ENCODE measurements around the gene IQGAP2.
"Not testable (repeated sequence)": the region's sequence is repeated elsewhere in the genome, so short reads cannot be mapped to it uniquely, and the experiment has no call there.

The IQGAP2 gene

DNA sequence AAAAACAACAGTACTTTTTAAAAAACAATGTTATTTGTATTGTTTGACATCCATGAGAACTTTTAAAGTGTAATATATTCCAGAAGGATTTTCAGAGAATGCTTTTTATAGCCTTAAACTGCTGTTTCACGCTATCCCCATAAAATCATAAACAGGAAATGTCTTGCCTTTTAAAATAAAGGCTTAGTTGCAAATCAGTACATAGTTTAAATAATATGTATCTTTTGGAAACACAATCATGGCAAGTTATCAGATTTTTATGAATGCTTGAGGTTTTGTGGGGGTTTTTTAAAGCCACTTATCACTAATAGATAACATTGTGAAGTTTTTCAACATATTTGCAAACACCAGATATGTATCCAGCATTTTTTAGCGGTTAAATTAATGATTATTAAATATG lies 257.3 kb downstream of the IQGAP2 start:
- no peak for DNase-seq (ENCODE audit: low spot score)

DNA sequence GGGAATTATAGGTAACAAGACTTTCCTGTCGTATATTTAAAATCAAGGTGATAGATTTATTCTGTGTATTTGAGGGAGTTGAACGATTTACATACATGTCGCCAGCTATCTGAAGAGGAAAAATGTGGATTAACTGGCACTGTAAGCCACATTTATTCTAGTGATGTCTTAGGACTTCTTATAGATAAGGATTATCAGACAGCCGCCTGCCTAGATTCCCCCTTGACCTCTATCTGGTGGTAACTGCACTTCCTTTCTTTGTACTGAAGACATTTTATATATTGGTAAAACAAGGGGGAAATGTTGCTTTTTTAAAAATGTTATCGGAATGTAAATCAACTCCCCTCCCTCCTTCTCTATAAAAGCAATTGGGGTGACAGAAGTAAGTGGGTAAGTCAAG lies 259.4 kb downstream of the IQGAP2 start:
- DNase-seq (ENCODE audit: low spot score), result no peak

DNA sequence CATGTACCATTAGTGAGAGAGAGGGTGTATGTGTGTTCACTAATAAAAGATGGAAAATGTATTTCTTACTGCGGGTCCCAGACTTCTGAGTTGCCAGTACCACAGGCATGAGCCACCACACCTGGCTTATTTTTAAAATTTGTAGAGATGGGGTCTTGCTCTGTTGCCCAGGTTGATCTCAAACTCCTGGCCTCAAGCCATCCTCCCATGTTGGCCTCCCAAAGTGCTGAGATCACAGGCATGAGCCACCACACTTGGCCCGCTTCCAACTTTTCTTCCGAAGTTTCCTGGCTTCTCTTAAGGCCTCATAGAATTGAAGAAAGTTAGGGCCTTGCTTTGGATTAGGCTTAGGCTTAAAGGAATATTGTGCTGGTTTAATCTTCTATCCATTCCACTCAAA lies 260.5 kb downstream of the IQGAP2 start:
- DNase-seq (ENCODE audit: low spot score), result no peak

DNA sequence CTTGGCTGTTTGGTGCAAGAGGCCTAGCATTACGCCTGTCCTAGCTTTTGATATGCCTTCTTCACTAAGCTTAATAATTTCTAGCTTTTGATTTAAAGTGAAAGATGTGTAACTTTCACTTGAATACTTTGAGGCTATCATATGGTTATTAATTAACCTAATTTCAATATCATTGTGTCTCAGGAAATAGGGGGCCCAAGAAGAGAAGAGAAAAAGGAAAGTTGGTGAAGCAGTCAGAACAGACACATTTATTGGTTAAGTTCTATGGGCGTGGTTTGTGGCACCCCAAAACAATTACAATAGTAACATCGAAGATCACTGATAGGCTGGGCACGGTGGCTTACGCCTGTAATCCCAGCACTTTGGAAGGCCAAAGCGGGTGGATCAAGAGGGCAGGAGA lies 261.0 kb downstream of the IQGAP2 start:
- no peak for DNase-seq (ENCODE audit: low spot score)

DNA sequence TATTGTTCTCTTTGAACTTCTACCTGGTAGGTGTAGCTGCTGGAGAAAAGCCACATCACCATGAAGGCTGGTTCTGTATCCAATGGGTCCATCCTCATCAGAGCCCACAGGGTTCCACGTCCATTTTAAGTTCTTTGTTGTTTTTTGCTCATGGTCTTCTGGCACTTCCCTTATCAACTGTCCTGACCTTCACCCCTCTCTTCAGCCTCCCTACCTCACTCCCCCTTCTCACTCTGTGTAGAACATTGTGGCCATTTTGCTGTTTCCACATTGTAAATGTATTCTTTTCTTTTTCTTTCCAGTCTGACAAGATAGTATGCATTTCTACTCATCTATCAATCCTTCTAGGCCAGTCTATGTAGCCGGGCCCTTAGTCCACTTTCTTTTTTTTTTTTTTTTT lies 264.4 kb downstream of the IQGAP2 start:
- DNase-seq (ENCODE audit: low spot score), result no peak

DNA sequence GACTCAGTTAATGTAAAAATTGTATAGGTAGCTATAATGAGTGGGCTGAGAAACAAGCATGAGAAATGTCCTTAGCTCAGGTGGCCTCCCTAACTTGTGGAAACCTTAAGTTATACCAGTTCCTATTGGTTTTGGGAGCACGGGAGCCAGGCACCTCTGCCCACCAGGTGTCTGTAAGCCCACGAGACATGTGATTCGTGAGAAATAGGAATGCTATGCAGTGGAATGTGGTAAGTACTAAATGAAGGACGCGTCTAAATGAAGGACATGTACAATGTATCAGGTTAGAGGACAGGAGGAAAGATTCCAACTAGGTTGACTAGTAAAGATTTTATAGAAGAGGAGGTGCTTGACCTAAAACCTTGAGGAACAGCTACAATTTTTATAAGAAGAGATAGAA lies 266.2 kb downstream of the IQGAP2 start:
- no peak for DNase-seq (ENCODE audit: low spot score)

DNA sequence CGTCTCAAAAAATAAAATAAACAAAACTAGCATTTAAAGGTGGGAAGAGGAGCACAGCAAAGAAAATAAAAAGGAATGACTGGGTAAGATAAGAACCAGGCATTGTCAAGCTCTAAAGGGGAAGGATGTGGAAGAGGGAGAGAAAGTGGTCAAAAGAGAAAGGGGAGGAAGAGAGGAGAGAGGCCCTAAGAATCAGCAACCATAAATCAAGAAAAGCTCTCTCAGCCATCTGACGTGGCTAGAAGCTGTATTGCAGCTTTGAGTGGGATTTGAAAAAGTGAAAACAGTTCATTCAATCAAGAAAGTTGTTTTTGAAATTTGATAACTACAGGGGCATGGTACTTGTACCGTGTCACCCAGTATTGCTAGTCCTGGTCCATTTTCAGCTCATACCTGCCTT lies 267.4 kb downstream of the IQGAP2 start:
- DNase-seq (ENCODE audit: low spot score), result no peak

DNA sequence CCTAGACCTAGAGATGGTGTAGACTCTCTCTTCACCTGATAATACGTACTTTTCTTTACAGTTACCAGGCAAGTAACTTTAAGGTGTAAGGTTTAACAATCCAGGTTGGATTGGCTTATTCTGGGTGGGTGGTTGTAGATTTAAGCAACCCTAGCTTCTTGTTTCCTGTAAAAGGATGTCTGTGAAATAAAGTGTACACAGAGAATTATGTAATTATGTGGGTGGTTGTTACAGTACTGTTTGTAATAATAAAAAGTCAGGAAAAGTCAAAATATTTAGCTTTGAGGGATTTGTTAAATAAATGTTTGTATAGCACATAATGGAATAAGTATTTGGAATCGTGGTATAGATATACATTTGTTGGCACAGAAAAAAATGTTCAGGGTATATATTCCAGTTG lies 269.2 kb downstream of the IQGAP2 start:
- DNase-seq (ENCODE audit: low spot score), result no peak

DNA sequence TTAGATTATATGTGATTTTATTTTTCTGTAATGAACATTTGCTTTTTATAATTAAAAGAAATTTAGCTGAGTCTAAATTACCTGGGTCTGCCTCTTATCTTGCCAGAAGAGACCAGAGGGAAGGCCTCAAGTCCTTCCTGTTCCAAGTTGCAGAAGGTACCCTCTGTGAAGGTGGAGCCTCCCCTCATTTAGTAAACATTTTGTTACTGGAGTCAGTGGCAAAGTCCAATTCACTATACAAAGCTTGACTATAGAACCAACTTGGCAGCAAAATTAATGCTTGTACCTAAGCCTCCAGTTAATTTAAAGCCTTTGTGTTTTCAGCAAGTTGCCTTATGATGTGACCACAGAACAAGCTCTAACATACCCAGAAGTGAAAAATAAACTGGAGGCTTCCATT lies 270.0 kb downstream of the IQGAP2 start:
- no peak for DNase-seq (ENCODE audit: low spot score)

DNA sequence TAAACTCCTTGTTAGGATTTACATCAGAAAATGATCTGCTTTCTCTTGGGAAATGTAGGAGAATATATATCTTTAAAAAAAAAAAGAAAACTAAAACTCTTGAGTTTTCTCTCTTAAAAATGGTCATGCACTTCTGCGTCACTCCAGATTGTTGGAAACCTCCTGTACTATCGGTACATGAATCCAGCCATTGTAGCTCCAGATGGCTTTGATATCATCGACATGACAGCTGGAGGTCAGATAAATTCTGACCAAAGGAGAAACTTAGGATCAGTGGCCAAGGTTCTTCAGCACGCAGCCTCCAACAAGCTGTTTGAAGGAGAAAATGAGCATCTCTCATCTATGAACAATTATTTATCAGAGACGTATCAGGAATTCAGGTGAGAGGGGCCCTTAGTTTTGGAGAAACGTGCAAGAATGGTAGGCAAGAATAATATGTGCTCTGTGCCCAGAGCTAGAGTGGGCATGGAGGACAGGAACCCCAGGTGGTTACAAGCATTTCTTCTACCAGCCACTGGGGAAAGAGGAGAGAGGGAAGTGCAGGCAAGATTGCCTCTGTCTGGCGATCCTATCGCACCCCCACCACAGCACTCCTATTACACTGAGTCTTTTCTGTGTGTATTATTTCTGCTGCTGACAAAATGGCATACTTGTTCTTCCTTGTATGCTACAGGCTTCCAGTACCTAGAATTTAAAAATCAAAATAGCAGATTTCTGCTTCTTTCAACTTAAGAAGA lies 271.4 kb downstream of the IQGAP2 start:
- no peak for DNase-seq (ENCODE audit: low spot score)

DNA sequence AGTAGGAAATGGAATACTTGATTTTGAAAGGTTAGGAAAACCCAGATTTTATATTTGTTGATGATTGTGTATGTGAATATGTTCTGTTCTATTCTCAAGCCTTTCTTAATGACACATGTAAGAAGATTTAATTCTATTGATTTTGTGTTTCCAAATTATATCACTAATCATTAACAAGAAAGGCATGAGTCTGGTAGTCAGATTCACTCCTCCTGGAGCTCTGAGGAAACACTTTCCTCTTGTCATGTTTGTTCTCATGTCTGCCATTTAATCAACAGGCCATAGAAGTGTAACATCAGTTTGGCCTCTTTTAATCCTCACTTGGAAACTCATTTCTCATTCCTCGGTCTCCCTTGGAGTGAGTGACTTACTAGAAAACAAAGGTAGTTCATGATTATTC lies 272.3 kb downstream of the IQGAP2 start:
- no peak for DNase-seq (ENCODE audit: low spot score)

DNA sequence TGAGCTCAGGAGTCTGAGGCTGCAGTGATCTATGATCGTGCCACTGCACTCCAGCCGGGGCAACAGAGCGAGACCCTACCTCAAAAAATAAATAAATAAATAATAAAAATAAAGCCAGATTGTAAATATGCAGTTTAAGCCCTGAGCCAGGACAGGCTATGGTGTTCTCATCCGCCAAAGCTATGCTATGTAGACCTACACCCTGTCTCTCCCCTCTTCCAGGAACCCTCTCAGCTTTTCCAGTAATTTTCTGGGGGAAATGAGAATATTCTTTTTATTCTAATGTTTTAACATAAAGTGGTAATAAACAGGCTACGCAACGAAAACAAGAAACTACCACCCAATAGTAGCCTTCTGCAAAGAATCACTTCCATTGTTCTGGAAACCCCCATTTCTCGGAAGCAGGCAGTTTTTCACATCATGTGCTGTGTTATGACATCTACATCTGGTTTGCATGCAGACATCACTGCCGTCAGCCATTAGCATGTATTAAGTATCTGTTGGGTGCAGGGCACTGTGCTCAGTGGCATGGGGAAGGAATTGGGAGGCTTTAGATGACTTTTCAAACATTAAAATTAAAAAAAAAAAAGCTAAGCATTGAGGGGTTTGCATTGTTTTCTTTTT lies 274.9 kb downstream of the IQGAP2 start:
- no peak for DNase-seq (ENCODE audit: low spot score)

DNA sequence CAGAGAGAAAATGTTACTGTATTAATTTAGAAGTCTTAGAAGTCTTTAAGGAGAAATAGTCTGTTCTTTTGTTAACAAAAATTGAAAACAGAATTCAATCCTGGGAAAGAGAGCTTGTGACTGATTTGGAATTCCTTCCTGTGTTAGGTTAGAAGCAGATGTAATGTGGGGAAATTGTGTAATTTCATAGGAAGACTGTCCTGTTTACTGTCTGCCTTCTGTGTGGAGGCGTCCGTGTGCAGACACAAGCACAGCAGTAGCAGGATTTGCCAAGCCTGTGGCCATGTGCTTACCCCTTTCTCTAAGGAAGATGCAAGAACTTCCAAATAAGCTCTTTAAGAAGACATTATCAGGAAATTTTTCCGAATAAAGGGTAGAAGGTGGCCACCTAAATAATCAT lies 276.1 kb downstream of the IQGAP2 start:
- no peak for DNase-seq (ENCODE audit: low spot score)

DNA sequence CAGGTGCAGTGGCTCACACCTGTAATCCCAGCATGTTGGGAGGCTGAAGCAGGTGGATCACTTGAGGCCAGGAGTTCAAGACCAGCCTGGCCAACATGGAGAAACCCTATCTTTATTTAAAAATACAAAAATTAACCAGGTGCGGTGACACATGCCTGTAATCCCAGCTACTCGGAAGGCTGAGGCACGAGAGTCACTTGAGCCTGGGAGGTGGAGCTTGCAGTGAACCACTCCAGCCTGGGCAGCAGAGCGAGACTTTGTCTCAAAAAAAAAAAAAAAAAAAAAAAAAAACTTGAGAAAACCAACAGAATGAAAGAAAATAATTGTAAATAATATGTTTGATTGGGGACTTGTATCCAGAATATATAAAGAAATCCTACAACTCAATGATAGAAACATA lies 277.7 kb downstream of the IQGAP2 start:
- not testable (repeated sequence) for DNase-seq (ENCODE audit: low spot score)

DNA sequence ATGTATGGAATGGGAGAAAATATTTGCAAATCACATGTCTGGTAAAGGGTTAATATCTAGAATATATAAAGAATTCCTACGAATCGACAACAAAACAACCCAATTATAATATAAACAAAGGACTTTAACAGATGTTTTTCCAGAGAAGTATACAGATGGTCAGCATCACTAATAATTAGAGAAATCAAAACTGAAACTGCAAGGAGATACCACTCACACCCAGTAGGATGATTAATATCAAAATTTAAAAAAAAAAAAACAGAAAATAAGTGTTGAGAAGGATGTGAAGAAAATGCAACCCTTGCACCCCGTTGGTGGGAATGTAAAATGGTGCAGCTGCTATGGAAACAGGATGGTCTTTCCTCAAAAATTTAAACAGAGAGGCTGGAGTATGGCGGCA lies 278.2 kb downstream of the IQGAP2 start:
- DNase-seq (ENCODE audit: low spot score), result no peak

DNA sequence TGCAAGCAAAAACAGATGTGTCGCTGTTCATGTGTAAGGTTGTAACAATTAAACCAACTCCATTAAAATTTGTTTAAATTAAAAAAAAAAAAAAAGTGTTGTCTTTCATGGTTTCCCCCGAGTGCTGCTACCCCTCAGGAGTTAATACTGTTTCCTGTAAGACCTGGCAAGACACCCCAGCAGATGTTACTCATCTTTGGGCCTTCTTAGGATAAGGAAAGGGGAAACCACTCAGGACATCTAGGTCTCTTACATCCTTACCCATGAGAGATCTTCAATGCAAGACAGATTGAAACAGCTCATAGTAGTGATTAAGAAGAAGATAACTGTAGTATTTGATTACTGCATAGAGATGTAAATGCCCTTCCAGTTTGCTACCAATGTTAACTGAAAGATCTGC lies 279.3 kb downstream of the IQGAP2 start:
- DNase-seq (ENCODE audit: low spot score), result no peak

DNA sequence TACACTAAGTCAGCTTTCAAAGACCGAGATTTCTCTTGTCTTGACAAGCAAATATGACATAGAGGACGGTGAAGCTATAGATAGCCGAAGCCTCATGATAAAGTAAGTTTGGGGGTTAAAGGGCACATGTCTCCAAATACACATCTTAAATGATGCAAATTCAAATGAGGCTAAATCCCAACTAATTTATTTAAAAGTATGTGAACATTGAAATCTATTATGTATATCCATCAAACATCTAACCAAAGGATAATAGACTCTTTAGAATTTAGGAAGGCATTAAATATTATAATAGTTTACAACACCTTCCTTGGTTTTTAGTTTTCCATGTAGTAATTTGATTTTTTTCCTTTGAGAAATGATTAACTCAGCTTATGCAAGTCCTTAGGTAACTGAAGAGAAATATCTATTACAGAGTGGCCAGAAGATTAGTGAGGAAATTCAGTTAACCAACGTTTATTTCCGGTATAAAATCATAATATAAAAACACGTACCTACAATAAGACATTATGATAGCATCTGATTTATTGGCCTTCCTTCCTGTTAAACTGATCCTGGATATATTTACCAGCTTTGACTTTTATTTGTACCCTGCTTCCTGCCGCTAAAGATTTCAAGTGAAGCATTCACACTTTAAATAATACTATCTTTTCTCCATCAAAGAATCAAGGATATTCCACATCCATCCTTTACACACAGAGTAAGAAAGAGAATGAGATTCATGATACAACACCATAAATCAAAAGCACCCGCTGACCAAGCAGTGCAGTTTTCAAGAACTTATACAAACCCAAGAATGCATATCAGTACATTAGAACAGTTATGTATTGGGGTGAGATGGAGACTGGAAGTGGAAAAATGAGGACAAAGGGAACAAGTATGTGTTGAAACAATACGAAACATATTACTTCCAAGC lies 281.0 kb downstream of the IQGAP2 start:
- DNase-seq (ENCODE audit: low spot score), result no peak

DNA sequence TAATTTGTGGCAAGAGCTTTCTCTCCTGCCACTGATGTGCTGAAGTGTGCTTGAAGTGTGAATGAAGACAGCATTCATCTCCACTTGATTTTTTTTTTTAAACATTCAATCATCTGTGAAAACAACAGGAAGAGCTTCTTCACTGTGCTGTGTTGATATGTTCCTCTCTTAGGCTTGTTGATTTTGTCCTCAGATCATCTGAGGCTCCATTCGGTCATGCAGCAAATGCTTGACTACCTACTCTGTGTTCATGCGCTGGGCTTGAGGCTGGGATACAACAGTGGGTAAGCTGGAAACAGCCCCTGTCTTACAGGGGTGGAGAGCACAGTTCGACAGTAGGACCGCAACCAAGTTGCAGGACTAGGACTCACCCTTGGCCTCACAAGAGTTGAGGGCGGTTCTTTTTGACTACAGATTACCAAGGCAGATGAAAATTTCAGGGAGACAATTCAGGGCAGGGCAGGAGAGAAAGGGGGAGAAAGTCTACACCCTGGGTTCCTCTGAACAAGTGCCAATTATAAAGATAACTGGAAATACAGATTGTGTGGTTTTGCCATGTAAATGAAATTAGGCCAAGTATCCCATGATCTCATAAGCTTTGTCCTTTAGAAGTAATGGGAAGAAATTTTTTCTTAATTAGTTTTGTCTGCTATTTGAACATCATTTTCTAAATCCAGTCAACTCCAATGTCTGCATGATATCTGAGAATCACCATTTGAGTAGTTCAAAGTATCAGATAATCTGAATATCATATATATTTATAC lies 281.9 kb downstream of the IQGAP2 start:
- DNase-seq (ENCODE audit: low spot score), result no peak

DNA sequence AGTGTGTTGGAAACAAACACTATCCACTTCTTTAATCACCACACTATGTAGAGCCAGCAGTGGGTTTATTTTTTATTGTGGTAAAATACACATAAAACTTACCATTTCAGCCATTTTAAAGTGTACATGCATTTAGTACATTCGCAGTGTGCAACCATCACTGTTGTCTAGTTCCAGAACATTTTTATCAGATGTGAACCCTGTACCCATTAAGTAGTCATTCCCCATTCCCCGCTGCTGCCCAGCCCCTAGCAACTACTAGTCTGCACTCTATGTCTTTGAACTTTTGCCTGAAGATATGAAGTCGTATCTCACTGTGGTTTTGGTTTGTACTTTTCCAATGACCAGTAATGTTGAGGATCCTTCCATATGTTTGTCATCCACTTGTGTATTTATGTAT lies 282.6 kb downstream of the IQGAP2 start:
- DNase-seq (ENCODE audit: low spot score), result no peak

DNA sequence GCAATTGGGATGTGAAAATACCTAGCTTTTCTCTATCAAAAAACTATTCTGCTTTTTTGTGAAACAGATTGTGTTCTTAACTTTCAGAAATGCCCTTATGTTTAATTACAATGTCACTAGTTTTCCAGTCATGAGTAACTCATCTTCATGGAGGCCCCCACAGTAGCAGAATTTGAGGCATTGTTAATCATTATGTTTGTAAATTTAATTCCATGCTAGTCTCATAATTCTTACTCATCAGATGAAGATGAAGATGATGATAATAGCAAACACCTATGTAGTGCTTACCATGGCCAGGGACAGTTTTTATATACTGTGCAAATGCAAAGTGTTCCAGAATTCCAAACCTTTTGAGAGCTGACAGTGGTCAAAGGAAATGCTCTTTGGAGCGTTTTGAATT lies 285.1 kb downstream of the IQGAP2 start:
- DNase-seq (ENCODE audit: low spot score), result no peak

DNA sequence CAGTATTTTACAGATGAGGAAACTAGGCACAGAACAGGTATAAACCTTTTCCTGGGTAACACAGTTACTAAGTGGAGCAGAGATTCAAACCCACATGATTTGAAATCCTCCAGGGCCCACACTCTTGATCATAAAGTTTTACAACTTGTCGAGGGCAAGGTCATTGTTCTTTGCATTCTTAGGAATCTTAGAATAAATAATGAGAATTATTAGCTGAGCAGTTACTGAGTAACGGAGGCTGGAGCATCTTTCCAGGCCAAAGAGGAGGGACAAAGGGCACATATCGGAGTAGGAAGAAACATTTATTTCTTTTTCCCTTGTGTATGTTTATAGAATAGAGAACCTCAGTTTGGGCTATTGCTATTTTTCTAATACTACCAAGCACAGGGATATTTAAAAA lies 285.8 kb downstream of the IQGAP2 start:
- no peak for DNase-seq (ENCODE audit: low spot score)

DNA sequence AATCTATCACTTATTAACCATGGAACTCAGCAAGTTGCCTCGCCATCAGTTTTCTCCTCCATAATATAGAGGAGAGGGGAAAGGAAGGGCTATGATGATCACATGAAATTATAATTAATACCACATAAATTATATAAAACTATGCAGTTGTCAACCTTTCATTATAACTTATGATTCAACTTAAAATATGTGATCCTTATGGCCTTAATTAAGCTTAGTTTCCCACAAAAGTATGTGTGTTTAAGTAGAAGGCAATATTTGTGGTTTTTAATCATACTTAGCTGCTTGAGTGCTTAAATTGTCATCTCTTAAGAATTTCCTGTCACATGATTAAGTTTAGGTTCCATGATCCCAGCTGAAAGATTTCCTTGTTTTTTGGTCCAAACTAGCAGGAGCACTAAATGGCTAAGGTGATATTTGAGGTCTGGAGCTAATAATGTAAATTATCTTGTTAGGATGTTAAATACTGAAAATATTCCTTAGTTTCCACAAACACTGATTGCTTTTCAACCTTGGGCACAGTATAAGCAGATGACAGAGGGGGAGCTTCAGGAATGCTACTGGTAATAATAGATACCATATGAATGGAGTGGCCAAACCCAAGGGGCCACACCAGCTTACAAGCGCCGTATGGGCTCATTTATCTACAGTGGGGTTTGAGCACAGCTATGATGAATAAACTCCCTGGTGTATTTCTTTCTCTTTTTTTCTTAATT lies 286.4 kb downstream of the IQGAP2 start:
- no peak for DNase-seq (ENCODE audit: low spot score)

All from HuH-7 (cell line).